ENCODE data around the gene SORCS1. TPM values are rescaled to one million over a fixed set of nuclear protein-coding genes. Genes with fewer than 3 reads are reported as not detected.

SORCS1 gene
- total RNA-seq, 4 donors from 2014 or later: 7.1 to 16.7 (median 10.7) TPM

- Histone ChIP-seq H3K4me3 (no peak overlapping the region), H3K4me1 (peaks cover 0 to 34% (median 25%) of the 10 kb centered on the region in 4 donors), H3K36me3 (no peaks in the 10 kb centered on the region), H3K27me3 (no peaks in the 10 kb centered on the region), H3K27ac (replicated peaks in 1 of 4) (no peak overlapping the region), H3K9me3 (no peaks in the 10 kb centered on the region)
- DNase-seq (ENCODE audit: extremely low spot score): no peak
- whole genome bisulfite sequencing: 90% methylated on average over 1 of the region's 1 CpG
- intact Hi-C loops (cut with DNase I): no loop called here
- TF ChIP-seq EP300 (IDR thresholded peaks at IDR 0.05): no peak
- no peak for TF ChIP-seq CTCF (IDR thresholded peaks at IDR 0.05)
- no peak for TF ChIP-seq POLR2AphosphoS5 (IDR thresholded peaks at IDR 0.05)
- no peak for TF ChIP-seq POLR2A (IDR thresholded peaks at IDR 0.05; ENCODE audit: low read depth)
These were observed 359.4 kb downstream of the SORCS1 start for GRCh38 chr10:106804992-106805582.

GRCh38 chr10:106802949-106803348 lies 361.6 kb downstream of the SORCS1 start:
- no peak for DNase-seq (ENCODE audit: extremely low spot score)
- Histone ChIP-seq H3K4me3 (no peak overlapping the region), H3K9me3 (peaks cover 0 to 5% (median 0%) of the 10 kb centered on the region in 4 donors), H3K36me3 (no peaks in the 10 kb centered on the region), H3K4me1 (peaks cover 0 to 14% (median 12%) of the 10 kb centered on the region in 4 donors), H3K27ac (replicated peaks in 1 of 4) (no peak overlapping the region), H3K27me3 (no peaks in the 10 kb centered on the region)
- TF ChIP-seq POLR2A (IDR thresholded peaks at IDR 0.05; ENCODE audit: low read depth): no peak
- no peak for TF ChIP-seq CTCF (IDR thresholded peaks at IDR 0.05)
- TF ChIP-seq POLR2AphosphoS5 (IDR thresholded peaks at IDR 0.05): no peak
- no peak for TF ChIP-seq EP300 (IDR thresholded peaks at IDR 0.05)
- intact Hi-C loops (cut with DNase I): no loop called here
- WGBS: 90% methylated on average over 4 of the region's 4 CpGs

- Histone ChIP-seq H3K27ac (replicated peaks in 1 of 4) (no peak overlapping the region), H3K4me1 (no peaks in the 10 kb centered on the region), H3K9me3 (peaks cover 0 to 5% (median 0%) of the 10 kb centered on the region in 4 donors), H3K4me3 (no peak overlapping the region), H3K36me3 (no peaks in the 10 kb centered on the region), H3K27me3 (no peaks in the 10 kb centered on the region)
- 84% methylated on average over 1 of the region's 1 CpG for WGBS
- no peak for TF ChIP-seq POLR2A (IDR thresholded peaks at IDR 0.05; ENCODE audit: low read depth)
- no peak for TF ChIP-seq EP300 (IDR thresholded peaks at IDR 0.05)
- TF ChIP-seq POLR2AphosphoS5 (IDR thresholded peaks at IDR 0.05): no peak
- TF ChIP-seq CTCF (IDR thresholded peaks at IDR 0.05): no peak
- DNase-seq (ENCODE audit: extremely low spot score): no peak
- intact Hi-C loops (cut with DNase I): loop anchor here (10.0 kb wide), 1 partner anchor 355 kb away; no protein-coding TSS in a partner anchor
These were observed 364.7 kb downstream of the SORCS1 start for GRCh38 chr10:106799776-106800175.

- no peak for DNase-seq (ENCODE audit: extremely low spot score)
- intact Hi-C loops (cut with DNase I): loop anchor here (10.0 kb wide), 1 partner anchor 359 kb away; no protein-coding TSS in a partner anchor
These were observed 368.9 kb downstream of the SORCS1 start for GRCh38 chr10:106795619-106796018.

More at GRCh38 chr10:106795619-106796018, 368.9 kb downstream of the SORCS1 start:
- H3K27me3 ChIP-seq: no peaks in the 10 kb centered on the region
- 23% methylated on average over 4 of the region's 4 CpGs for WGBS
- H3K9me3 ChIP-seq: peaks cover 0 to 5% (median 0%) of the 10 kb centered on the region in 4 donors
- peaks cover 0 to 10% (median 2%) of the 10 kb centered on the region in 4 donors for H3K4me1 ChIP-seq
- no peaks in the 10 kb centered on the region for H3K36me3 ChIP-seq
- no peak overlapping the region for H3K4me3 ChIP-seq
- no peak for TF ChIP-seq POLR2AphosphoS5 (IDR thresholded peaks at IDR 0.05)
- TF ChIP-seq CTCF (IDR thresholded peaks at IDR 0.05): peak; percentile 52 to 54 (median 53)
- H3K27ac ChIP-seq (replicated peaks in 1 of 4): no peak overlapping the region

Data from esophagus muscularis mucosa (tissue), 4 donors.